ENCODE results near the gene HSF5. TPM values are rescaled to one million over a fixed set of nuclear protein-coding genes. Genes with fewer than 3 reads are reported as not detected.

Gene HSF5
- total RNA-seq, 1 experiment from 2014 or later: not detected

DNA sequence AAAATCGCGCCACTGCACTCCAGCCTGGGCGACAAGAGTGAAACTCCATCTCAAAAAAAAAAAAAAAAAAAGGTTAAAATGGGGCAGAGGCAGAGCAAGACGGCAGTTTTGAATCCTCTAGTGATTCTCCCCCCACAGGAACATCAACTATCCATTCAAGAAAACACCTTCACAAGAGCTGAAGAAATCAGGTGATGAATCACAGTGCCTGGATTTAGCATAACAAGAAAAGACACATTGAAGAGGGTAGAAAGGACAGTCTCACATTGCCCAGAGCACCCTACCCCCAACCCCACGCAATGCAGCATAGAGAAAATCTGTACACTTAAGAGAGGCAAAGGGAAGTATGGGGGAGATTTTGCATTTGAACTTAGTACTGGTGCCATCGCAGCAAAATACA, 42.1 kb downstream of the HSF5 start:
- Histone ChIP-seq H4K5ac (ENCODE audit: insufficient read length, low read depth, low read length) (no peak overlapping the region), H3K18ac (ENCODE audit: insufficient read length, low read depth, low read length) (no peak overlapping the region), H3K79me2 (ENCODE audit: insufficient read depth, low read length) (no peaks in the 10 kb centered on the region), H2AK5ac (ENCODE audit: insufficient read length, low read length) (no peak overlapping the region), H3K9me3 (ENCODE audit: control insufficient read depth, low read depth, low read length) (no peaks in the 10 kb centered on the region), H3T11ph (ENCODE audit: low read length) (no peak overlapping the region), H3K4me2 (ENCODE audit: insufficient read depth, insufficient read length, low read length) (peak overlapping the region; percentile 27), H4K20me1 (ENCODE audit: control insufficient read depth, insufficient read depth, insufficient read length) (no peaks in the 10 kb centered on the region), H2AFZ (ENCODE audit: low read length) (no peak overlapping the region), H2BK20ac (ENCODE audit: low read depth, low read length, poor library complexity, severe bottlenecking) (no peak overlapping the region), H3K27ac (ENCODE audit: insufficient read length, low read depth, low read length) (no peak overlapping the region), H3K56ac (ENCODE audit: insufficient read length, low read depth, low read length) (no peak overlapping the region), H4K91ac (ENCODE audit: insufficient read length, low read depth, low read length) (no peak overlapping the region), H3K27me3 (ENCODE audit: insufficient read depth, low read length) (no peaks in the 10 kb centered on the region), H3K79me1 (ENCODE audit: insufficient read depth, low read depth, low read length, poor library complexity, severe bottlenecking) (no peaks in the 10 kb centered on the region), H4K8ac (replicated peaks; ENCODE audit: insufficient read length, low read depth, low read length) (no peak overlapping the region), H3K9ac (ENCODE audit: extremely low read depth, insufficient read length, low read length) (no peak overlapping the region), H2BK15ac (ENCODE audit: low read depth, low read length) (no peak overlapping the region), H3K4me1 (ENCODE audit: insufficient read depth, low read length) (peaks cover 8% of the 10 kb centered on the region; the same call in 1 of the 2 replicates), H3K14ac (ENCODE audit: insufficient read depth, low read length) (no peak overlapping the region; the same call in 1 of the 2 replicates), H2BK120ac (ENCODE audit: low read depth, low read length, poor library complexity, severe bottlenecking) (no peak overlapping the region), H2BK12ac (ENCODE audit: insufficient read length, low read depth, low read length) (no peak overlapping the region), H3K4ac (ENCODE audit: low read depth, low read length) (no peak overlapping the region), H2BK5ac (ENCODE audit: insufficient read length, low read length) (no peak overlapping the region), H3K23ac (ENCODE audit: insufficient read length, low read depth, low read length) (no peak overlapping the region), H3K23me2 (ENCODE audit: insufficient read length, low read depth, low read length, poor library complexity, severe bottlenecking) (no peaks in the 10 kb centered on the region)
- TF ChIP-seq, protein P1, sequence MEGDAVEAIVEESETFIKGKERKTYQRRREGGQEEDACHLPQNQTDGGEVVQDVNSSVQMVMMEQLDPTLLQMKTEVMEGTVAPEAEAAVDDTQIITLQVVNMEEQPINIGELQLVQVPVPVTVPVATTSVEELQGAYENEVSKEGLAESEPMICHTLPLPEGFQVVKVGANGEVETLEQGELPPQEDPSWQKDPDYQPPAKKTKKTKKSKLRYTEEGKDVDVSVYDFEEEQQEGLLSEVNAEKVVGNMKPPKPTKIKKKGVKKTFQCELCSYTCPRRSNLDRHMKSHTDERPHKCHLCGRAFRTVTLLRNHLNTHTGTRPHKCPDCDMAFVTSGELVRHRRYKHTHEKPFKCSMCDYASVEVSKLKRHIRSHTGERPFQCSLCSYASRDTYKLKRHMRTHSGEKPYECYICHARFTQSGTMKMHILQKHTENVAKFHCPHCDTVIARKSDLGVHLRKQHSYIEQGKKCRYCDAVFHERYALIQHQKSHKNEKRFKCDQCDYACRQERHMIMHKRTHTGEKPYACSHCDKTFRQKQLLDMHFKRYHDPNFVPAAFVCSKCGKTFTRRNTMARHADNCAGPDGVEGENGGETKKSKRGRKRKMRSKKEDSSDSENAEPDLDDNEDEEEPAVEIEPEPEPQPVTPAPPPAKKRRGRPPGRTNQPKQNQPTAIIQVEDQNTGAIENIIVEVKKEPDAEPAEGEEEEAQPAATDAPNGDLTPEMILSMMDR (conservative IDR thresholded peaks at IDR 0.05): no peak
- Mint-ChIP-seq H3K9me3 (peaks cover 10 to 11% of the 10 kb centered on the region in 2 experiments), H3K4me3 (no peak overlapping the region), H3K4me1 (peaks cover 12 to 18% of the 10 kb centered on the region in 2 experiments), H3K27me3 (ENCODE audit: low read depth) (no peaks in the 10 kb centered on the region), H3K27ac (peak overlapping the region in 2 of 3 experiments; percentile 5 to 50; a peak in 2 of 7 replicates), H3K36me3 (ENCODE audit: insufficient read depth in 1 of 3, low read depth in 3 of 3) (peaks cover 0 to 5% (median 1%) of the 10 kb centered on the region in 3 experiments; a peak in 3 of 7 replicates)
- WGBS (ENCODE audit: extremely low coverage, insufficient read length, low lambda C conversion rate): no CpG with 5 or more reads among the region's 6 CpGs
- no peak for DNase-seq

All from H9 (cell line).